ENCODE measurements around the gene SBF2. TPM values are rescaled to one million over a fixed set of nuclear protein-coding genes. Genes with fewer than 3 reads are reported as not detected.

The SBF2 gene
- total and polyA plus RNA-seq, 5 donors from 2014 or later, result 1.1 to 5.5 (median 2.1) TPM

DNA sequence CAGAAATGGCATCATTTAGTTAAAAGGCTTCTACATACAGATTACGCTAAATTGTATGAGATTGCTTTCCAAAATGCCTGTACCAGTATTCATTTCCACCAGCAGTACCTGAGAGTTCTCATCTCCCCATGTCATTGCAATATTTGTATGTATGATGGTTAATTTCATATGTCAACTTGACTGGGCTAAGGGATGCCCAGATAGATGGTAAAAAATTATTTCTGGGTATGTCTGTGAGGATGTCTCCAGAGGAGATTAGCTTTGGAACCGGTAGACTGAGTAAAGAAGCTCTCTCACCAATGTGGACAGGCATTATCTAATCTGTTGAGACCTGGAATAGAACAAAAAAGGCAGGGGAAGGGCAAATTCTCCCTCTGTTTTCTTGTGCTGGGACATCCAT, 17.8 kb upstream of the SBF2 start:
- Mint-ChIP-seq H3K27me3 (peaks cover 66% of the 10 kb centered on the region), H3K36me3 (no peaks in the 10 kb centered on the region), H3K4me3 (no peak overlapping the region), H3K27ac (no peak overlapping the region), H3K4me1 (peaks cover 5 to 16% (median 10%) of the 10 kb centered on the region in 4 donors), H3K9me3 (peaks cover 0 to under 1% (median 0%) of the 10 kb centered on the region in 7 donors)
- H3K4me1 ChIP-seq (ENCODE audit: control insufficient read depth, insufficient read depth, low read length, poor library complexity, severe bottlenecking), result peaks cover 16% of the 10 kb centered on the region
- H3K27me3 ChIP-seq (ENCODE audit: control insufficient read depth, insufficient read depth, low read length), result peaks cover 36% of the 10 kb centered on the region
- ATAC-seq (ENCODE audit: low read depth in 2 of 2) (no peak), DNase-seq (no peak)
- no peak overlapping the region for H3K4me3 ChIP-seq (ENCODE audit: low read depth, low read length)
- no peak overlapping the region for H3K27ac ChIP-seq (ENCODE audit: insufficient read depth, low read length, poor library complexity, severe bottlenecking)
- H3K36me3 ChIP-seq (ENCODE audit: control insufficient read depth, insufficient read depth, low read length), result no peaks in the 10 kb centered on the region
- no peaks in the 10 kb centered on the region for H3K9me3 ChIP-seq (ENCODE audit: control insufficient read depth in 2 of 2, low read length in 2 of 2)

DNA sequence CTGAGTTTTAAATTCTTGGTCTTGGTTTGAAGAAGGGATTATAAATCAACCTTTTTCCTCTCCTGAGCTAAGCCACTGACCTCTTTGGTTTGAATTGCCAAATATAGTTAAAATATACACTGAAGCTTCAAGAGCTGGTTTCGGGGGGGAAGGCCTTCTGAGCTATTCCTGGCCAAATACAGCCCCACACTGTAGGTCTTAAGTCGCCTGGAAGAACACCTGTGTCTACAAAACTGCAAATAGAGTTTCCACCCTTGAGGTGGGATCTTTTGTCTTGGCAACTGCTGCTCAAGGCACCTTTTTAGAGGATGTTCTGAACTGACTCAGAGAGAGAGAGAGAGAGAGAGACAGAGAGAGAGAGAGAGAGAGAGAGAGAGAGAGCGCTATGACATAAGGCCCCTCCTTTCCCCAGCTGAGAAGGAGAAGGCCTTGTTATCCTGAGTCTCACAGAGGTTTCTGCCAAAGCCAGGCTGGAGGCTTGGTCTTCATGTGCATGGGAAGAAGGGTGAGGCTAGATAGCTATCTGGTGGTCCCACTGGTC, 16.4 kb upstream of the SBF2 start:
- no peak for DNase-seq
- Mint-ChIP-seq H3K36me3 (no peaks in the 10 kb centered on the region), H3K27me3 (peaks cover 75% of the 10 kb centered on the region), H3K27ac (no peak overlapping the region), H3K4me3 (no peak overlapping the region), H3K4me1 (peaks cover 5 to 29% (median 15%) of the 10 kb centered on the region in 4 donors), H3K9me3 (peaks cover 0 to 2% (median 0%) of the 10 kb centered on the region in 7 donors)
- ATAC-seq (ENCODE audit: low read depth in 2 of 2), result no peak
- H3K4me1 ChIP-seq (ENCODE audit: control insufficient read depth, insufficient read depth, low read length, poor library complexity, severe bottlenecking), result peaks cover 30% of the 10 kb centered on the region
- no peak overlapping the region for H3K27ac ChIP-seq (ENCODE audit: insufficient read depth, low read length, poor library complexity, severe bottlenecking)
- H3K9me3 ChIP-seq (ENCODE audit: control insufficient read depth in 2 of 2, low read length in 2 of 2), result no peaks in the 10 kb centered on the region
- peaks cover 39% of the 10 kb centered on the region for H3K27me3 ChIP-seq (ENCODE audit: control insufficient read depth, insufficient read depth, low read length)
- H3K4me3 ChIP-seq (ENCODE audit: low read depth, low read length), result no peak overlapping the region
- no peaks in the 10 kb centered on the region for H3K36me3 ChIP-seq (ENCODE audit: control insufficient read depth, insufficient read depth, low read length)

DNA sequence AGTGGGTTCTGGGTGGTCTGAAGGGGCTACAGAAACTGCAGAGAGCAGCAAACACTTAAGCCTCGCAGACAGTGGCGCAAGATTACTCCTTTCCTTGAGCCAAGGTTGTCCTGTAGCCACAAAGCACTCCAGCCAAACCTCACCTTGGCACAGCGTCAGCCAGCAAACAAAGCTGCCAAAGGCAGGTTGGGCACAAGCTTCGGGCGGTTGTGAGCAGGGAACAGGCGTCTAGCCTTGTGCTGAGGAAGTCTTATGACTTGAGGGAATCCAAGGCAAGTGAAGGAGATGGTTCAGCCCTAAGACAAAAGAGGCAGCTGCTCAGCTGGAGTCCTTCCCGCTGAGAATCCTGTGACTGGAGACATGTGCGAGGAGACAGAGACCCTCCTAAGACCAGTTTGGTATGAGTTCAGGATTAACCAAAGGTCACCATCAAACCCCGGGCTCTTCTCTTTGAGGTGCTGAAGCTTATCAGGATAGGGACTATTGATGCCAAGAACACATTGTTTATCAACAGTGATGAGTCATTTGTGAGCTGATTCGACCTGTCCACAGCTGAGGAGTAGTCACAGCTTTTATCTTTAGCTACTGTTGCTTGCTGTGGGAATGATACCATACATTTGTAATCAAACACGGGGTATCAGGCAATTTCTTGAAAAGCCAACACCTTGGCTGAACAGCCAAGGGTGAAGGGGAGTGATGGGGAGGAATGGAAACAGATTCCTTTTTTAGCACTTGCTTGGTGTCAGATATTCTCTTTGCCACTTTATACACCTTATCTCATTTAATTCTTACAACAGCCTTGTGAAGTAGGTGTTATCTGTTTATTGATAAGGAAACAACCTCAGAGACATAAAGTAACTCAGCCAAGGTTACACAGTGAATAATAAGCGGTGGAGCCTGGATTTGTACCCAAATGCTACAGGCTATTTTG, 15.4 kb upstream of the SBF2 start:
- Mint-ChIP-seq H3K27ac (no peak overlapping the region), H3K9me3 (peaks cover 0 to 2% (median 0%) of the 10 kb centered on the region in 7 donors), H3K4me3 (no peak overlapping the region), H3K36me3 (no peaks in the 10 kb centered on the region), H3K4me1 (peaks cover 5 to 35% (median 15%) of the 10 kb centered on the region in 4 donors), H3K27me3 (peaks cover 79% of the 10 kb centered on the region)
- no peak overlapping the region for H3K4me3 ChIP-seq (ENCODE audit: low read depth, low read length)
- no peaks in the 10 kb centered on the region for H3K9me3 ChIP-seq (ENCODE audit: control insufficient read depth in 2 of 2, low read length in 2 of 2)
- no peaks in the 10 kb centered on the region for H3K36me3 ChIP-seq (ENCODE audit: control insufficient read depth, insufficient read depth, low read length)
- peaks cover 42% of the 10 kb centered on the region for H3K27me3 ChIP-seq (ENCODE audit: control insufficient read depth, insufficient read depth, low read length)
- no peak for DNase-seq
- H3K4me1 ChIP-seq (ENCODE audit: control insufficient read depth, insufficient read depth, low read length, poor library complexity, severe bottlenecking), result peaks cover 39% of the 10 kb centered on the region
- ATAC-seq (ENCODE audit: low read depth in 2 of 2), result no peak
- no peak overlapping the region for H3K27ac ChIP-seq (ENCODE audit: insufficient read depth, low read length, poor library complexity, severe bottlenecking)

DNA sequence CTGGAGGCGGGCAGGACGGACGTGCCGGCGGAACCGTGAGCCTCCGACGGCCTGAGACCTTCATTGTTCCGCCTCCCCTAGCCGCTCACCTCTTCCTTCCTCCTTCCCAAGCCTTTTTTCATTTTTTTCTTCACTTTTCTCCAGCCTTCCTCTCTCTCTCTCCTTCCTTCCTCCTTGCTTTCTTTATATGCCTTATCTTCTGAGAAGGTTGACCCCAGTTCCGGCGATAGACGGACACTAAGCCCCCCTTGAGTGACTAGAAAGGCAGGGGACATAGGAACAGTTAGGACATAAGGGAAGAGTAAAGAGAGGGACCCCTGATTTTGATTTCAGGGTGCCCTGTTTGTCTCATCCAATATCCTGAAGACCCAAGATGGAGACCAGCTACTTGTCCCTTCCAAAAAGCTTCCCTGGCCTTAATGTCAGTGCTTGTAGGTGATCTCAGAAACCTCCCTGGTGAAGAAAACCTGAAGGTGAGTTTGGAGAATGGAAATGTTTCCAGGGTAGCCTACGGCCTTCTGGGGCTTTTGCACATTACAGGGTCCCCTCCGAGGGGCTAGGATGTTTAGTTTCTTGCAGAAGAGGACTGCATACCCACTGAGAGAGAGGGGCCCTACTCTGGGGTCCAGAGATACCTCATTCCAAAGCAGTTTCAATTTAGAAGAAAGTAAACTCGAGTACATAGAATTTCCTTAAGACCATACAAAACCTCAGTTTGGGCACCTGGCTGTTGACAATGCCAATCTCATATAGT, 14.4 kb upstream of the SBF2 start:
- no peak for ATAC-seq (ENCODE audit: low read depth in 2 of 2)
- DNase-seq, result no peak

DNA sequence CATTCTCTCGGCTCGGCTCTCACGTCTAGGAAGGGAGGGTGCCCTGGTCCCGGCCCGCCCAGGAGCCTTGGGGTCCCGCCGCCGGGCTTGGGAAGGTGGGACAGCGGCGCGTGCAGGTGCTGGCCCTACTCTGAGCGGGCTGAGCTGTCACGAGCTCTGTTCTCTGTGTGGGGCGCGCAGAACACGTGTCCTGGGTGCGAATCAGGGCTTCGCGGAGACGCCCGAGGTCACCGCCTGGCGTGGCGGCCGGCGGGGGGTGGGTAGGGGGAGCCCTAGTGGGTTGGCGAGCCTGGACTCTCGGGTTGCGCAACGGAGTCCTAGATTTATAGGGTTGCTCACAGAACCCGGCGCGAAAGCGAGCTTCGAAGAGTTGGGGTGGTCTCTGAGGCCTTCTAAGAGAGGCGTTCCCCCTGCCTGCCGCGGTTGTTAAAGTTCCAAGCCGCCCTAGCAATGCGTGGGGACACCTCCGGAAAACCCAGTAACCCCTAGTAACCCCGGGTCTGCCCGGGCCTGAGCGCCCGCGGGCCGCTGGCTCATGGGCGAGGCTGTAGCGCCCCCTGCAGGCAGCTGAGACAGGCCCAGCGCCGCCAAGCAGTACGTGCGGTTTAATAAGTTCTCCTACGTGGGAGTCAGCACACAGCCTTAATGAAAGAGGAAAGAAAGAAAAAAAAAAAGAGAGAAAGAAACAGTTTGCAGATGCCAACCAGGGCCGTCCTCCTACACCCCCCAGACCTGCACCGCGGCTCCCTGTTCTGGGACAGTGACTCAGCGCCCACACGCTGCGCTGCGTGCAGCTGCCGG, 13.6 kb upstream of the SBF2 start:
- Histone ChIP-seq H3K27me3 (ENCODE audit: control insufficient read depth, insufficient read depth, low read length) (peaks cover 42% of the 10 kb centered on the region), H3K27ac (ENCODE audit: insufficient read depth, low read length, poor library complexity, severe bottlenecking) (no peak overlapping the region), H3K9me3 (ENCODE audit: control insufficient read depth in 2 of 2, low read length in 2 of 2) (no peaks in the 10 kb centered on the region), H3K4me1 (ENCODE audit: control insufficient read depth, insufficient read depth, low read length, poor library complexity, severe bottlenecking) (peaks cover 55% of the 10 kb centered on the region), H3K36me3 (ENCODE audit: control insufficient read depth, insufficient read depth, low read length) (no peaks in the 10 kb centered on the region), H3K4me3 (ENCODE audit: low read depth, low read length) (peak overlapping the region; percentile 55)
- Mint-ChIP-seq H3K9me3 (peaks cover 0 to 4% (median 0%) of the 10 kb centered on the region in 7 donors), H3K4me1 (peaks cover 8 to 50% (median 22%) of the 10 kb centered on the region in 4 donors), H3K27ac (peak overlapping the region in 1 of 3 donors; percentile 79), H3K4me3 (peak overlapping the region; percentile 69 to 99 (median 94)), H3K27me3 (peaks cover 88% of the 10 kb centered on the region), H3K36me3 (no peaks in the 10 kb centered on the region)
- ATAC-seq (ENCODE audit: low read depth in 2 of 2) (peak; percentile 62 to 72), DNase-seq (peak; percentile 64 to 80 (median 76))

More for the DNA sequence above, 14.4 kb upstream of the SBF2 start:
- Histone ChIP-seq H3K27me3 (ENCODE audit: control insufficient read depth, insufficient read depth, low read length) (peaks cover 42% of the 10 kb centered on the region), H3K4me1 (ENCODE audit: control insufficient read depth, insufficient read depth, low read length, poor library complexity, severe bottlenecking) (peaks cover 50% of the 10 kb centered on the region), H3K9me3 (ENCODE audit: control insufficient read depth in 2 of 2, low read length in 2 of 2) (no peaks in the 10 kb centered on the region), H3K4me3 (ENCODE audit: low read depth, low read length) (peak overlapping the region; percentile 32), H3K36me3 (ENCODE audit: control insufficient read depth, insufficient read depth, low read length) (no peaks in the 10 kb centered on the region), H3K27ac (ENCODE audit: insufficient read depth, low read length, poor library complexity, severe bottlenecking) (no peak overlapping the region)
- Mint-ChIP-seq H3K27me3 (peaks cover 87% of the 10 kb centered on the region), H3K36me3 (no peaks in the 10 kb centered on the region), H3K9me3 (peaks cover 0 to 2% (median 0%) of the 10 kb centered on the region in 7 donors), H3K4me3 (peak overlapping the region; percentile 69 to 99 (median 90)), H3K4me1 (peaks cover 6 to 45% (median 20%) of the 10 kb centered on the region in 4 donors), H3K27ac (peak overlapping the region in 2 of 3 donors; percentile 76 to 79)

DNA sequence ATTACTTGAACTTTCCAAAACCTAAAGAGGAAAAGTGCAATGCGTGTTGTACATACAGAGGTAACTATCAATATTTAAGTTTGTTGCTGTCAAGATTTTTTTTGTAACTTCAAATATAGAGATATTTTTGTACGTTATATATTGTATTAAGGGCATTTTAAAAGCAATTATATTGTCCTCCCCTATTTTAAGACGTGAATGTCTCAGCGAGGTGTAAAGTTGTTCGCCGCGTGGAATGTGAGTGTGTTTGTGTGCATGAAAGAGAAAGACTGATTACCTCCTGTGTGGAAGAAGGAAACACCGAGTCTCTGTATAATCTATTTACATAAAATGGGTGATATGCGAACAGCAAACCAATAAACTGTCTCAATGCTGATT, 13.0 kb upstream of the SBF2 start:
- H3K9me3 ChIP-seq (ENCODE audit: control insufficient read depth in 2 of 2, low read length in 2 of 2), result no peaks in the 10 kb centered on the region
- H3K27me3 ChIP-seq (ENCODE audit: control insufficient read depth, insufficient read depth, low read length), result peaks cover 38% of the 10 kb centered on the region
- H3K27ac ChIP-seq (ENCODE audit: insufficient read depth, low read length, poor library complexity, severe bottlenecking), result no peak overlapping the region
- H3K9me3 Mint-ChIP-seq, result peaks cover 0 to 4% (median 0%) of the 10 kb centered on the region in 7 donors
- peak overlapping the region; percentile 55 for H3K4me3 ChIP-seq (ENCODE audit: low read depth, low read length)
- H3K4me3 Mint-ChIP-seq, result peak overlapping the region; percentile 69 to 99 (median 94)
- ATAC-seq (ENCODE audit: low read depth in 2 of 2) (no peak), DNase-seq (no peak)
- peaks cover 89% of the 10 kb centered on the region for H3K27me3 Mint-ChIP-seq
- peaks cover 55% of the 10 kb centered on the region for H3K4me1 ChIP-seq (ENCODE audit: control insufficient read depth, insufficient read depth, low read length, poor library complexity, severe bottlenecking)
- H3K36me3 Mint-ChIP-seq, result no peaks in the 10 kb centered on the region
- H3K36me3 ChIP-seq (ENCODE audit: control insufficient read depth, insufficient read depth, low read length), result no peaks in the 10 kb centered on the region
- H3K27ac Mint-ChIP-seq, result peak overlapping the region in 1 of 3 donors; percentile 6
- H3K4me1 Mint-ChIP-seq, result peaks cover 8 to 56% (median 24%) of the 10 kb centered on the region in 4 donors
